AG09319 (cell line): Measurements from ENCODE around the gene FLOT2.
"Not testable (repeated sequence)": the region's sequence is repeated elsewhere in the genome, so short reads cannot be mapped to it uniquely, and the experiment has no call there.

Experiments
- DNase-seq: peaks from one replicate; pipeline ENCODE4 v3.0.0-alpha.2; 2010; ENCODE audit warnings: low read depth; ENCODE audit errors: extremely low read depth
- TF ChIP-seq, protein P1 (sequence below): IDR thresholded peaks from 2 replicates; pipeline ENCODE4 v1.5.1; 2011; ENCODE audit warnings: low read depth, mild to moderate bottlenecking, inconsistent platforms, low read length, moderate library complexity

FLOT2 gene

DNA sequence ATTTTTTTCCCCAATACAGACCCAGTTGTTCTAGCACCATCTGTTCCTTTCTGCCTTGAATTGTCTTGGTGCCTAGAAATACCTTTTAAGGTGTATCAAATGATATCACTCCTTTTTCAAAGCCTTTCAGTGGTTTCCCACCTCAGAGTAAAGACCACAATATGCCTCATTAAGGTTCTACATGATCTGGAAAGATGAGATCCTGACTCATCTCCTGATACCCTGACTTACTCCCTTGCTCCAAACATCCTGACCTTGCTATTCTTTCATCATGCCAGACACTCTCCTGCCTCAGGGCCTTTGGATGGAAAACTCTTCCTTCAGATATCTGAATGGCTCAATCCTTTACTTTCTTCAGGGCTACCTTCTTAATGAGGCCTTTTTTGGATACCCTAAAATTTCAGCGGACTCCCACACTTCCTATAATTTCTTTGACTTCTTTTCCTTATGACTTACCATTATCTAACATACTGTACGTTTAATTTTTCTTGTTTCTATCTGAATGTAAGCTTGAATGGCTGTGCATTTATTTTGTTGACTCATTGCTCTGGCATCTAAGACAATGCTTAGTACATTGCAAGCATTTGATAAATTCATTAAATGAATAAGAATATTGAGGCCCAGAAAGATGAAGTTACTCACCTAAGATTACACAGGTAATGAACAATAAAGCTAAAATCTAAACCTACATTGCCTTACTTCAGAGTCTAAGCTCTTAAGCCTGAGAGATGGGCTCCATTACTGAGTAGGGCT is 19.2 kb downstream of the FLOT2 start:
- DNase-seq, result no peak
- TF ChIP-seq, protein P1, sequence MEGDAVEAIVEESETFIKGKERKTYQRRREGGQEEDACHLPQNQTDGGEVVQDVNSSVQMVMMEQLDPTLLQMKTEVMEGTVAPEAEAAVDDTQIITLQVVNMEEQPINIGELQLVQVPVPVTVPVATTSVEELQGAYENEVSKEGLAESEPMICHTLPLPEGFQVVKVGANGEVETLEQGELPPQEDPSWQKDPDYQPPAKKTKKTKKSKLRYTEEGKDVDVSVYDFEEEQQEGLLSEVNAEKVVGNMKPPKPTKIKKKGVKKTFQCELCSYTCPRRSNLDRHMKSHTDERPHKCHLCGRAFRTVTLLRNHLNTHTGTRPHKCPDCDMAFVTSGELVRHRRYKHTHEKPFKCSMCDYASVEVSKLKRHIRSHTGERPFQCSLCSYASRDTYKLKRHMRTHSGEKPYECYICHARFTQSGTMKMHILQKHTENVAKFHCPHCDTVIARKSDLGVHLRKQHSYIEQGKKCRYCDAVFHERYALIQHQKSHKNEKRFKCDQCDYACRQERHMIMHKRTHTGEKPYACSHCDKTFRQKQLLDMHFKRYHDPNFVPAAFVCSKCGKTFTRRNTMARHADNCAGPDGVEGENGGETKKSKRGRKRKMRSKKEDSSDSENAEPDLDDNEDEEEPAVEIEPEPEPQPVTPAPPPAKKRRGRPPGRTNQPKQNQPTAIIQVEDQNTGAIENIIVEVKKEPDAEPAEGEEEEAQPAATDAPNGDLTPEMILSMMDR, result no peak

DNA sequence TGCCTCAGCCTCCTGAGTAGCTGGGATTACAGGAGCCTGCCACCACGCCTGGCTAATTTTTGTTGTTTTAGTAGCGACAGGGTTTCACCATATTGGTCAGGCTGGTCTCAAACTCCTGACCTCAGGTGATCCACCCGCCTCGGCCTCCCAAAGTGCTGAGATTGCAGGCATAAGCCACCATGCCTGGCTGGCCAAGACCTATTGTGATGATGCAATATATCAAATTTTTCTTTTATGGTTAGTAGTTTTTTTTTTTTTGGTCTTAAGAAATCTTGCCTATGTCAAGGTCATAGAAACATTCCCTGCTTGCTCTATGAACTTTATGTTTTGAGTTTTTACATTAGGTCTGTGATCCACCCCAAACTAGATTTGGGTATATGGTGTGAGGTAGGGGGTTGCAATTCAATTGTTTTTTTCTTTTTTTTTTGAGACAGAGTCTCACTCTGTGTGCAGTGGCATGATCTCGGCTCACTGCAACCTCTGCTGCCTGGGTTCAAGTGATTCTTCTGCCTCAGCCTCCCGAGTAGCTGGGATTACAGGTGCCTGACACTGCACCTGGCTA is 20.3 kb downstream of the FLOT2 start:
- DNase-seq, result not testable (repeated sequence)

DNA sequence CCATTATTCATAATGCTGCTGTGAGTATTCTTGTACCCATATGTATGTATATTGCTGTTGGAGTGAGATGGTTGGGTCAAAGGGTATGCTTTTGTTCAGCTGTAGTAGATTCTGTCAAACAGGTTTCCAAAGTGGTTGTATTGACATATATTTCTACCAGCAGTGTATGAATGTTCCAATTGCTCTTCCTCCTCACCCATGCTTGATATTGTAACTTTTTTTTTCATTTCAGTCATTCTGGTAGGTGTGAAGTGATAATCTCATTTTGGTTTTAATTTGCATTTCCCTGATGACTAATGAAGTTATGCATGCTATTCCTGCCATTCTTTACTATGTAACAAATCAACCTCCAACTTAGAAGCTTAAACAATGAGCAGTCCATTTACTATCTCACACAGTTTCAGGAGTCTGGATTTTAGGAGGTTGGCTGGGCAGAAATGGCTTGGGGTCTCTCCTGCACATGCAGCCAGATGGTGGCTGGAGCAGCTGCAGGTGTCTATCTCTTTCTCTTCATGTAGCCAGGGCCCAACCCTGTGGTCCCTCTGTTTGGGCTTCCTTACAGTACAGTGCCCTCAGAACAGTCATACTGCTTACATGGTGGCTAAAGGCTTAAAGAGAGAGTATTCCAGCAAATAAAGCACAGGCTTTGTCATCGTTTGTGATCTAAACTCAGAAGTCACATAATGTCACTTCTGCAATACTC is 21.5 kb downstream of the FLOT2 start:
- no peak for DNase-seq

DNA sequence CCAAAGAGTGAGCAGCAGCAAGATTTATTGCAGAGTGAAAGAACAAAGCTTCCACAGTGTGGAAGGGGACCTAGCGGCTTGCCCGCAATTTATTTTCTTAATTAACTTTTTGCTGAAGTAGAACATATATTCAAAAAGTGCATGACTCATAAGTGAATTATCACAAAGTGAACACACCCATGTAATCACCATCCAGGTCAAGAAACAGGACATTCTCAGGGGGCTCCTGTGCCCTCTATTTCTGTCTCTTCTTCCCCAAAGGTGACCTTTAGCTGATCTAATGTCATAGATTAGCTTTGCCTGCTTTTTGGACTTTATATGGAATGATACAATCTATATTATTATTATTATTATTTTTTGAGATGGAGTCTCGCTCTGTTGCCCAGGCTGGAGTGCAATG is 22.8 kb downstream of the FLOT2 start:
- no peak for DNase-seq
- TF ChIP-seq, protein P1, result no peak

More for the DNA sequence above, 21.5 kb downstream of the FLOT2 start:
- TF ChIP-seq, protein P1, result no peak

DNA sequence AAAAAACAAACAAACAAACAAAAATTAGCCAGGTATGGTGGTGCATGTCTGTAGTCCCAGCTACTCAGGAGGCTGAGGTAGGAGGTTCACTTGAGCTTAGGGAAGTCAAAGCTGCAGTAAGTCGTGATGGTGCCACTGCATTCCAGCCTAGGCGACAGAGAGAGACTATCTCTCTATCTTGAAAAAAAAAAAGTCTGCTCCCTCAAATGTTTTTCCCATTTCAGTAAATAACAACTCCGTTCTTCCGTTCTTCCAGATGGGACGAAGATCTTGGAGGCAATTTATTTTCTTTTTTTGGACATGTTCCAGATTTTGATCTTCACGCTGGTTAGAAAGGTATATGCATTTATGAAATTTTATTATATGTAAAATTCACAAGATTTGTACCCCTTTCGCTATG is 23.7 kb downstream of the FLOT2 start:
- TF ChIP-seq, protein P1, result no peak
- no peak for DNase-seq

DNA sequence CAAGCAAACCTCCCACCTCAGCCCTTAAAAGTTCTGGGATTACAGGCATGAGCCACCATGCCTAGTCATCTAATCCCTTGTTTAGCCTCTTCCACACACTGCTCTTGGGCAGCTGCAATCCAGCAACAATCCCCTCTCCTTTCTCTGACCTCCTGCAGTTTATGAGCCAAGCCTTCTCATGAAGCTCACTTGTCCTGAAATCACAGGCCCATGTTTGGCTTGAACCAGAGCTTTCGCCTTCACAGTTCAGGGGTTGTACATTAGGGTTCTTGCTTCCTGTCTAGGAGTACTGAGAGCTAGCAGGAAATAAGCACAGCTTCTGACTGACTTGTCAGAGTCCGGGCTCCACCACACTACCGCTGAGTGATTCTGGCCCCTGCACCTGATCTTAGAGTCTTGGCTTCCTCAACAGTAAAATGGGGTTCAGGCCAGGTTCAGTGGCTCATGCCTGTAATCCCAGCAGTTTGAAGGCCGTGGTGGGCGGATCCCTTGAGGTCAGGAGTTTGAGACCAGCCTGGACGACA is 26.4 kb downstream of the FLOT2 start:
- DNase-seq, result no peak
- TF ChIP-seq, protein P1, result no peak

DNA sequence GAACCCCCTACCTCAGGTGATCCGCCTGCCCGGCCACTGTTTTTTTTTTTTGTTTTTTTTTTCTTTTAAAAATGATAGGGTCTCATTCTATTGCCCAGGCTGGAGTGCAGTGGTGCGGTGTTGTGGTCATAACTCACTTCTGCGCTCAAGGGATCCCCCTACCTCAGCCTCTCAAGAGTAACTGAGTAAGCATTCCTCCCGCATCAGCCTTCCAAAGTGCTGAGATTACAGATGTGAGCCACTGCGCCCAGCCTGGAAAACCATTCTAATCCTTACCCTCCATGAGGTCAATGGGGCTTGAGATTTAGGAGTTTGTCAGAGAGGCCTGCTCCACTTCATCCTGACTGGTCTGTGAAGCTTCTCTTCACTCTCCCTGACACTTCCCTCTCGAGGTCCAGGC is 30.3 kb downstream of the FLOT2 start:
- TF ChIP-seq, protein P1, result no peak
- no peak for DNase-seq
